ENCODE results near the gene PLSCR5. TPM values are rescaled to one million over a fixed set of nuclear protein-coding genes. Genes with fewer than 3 reads are reported as not detected.

Gene PLSCR5
- polyA plus RNA-seq, 1 of the 3 experiments (the other 2 are of a cell fraction): not detected

DNA sequence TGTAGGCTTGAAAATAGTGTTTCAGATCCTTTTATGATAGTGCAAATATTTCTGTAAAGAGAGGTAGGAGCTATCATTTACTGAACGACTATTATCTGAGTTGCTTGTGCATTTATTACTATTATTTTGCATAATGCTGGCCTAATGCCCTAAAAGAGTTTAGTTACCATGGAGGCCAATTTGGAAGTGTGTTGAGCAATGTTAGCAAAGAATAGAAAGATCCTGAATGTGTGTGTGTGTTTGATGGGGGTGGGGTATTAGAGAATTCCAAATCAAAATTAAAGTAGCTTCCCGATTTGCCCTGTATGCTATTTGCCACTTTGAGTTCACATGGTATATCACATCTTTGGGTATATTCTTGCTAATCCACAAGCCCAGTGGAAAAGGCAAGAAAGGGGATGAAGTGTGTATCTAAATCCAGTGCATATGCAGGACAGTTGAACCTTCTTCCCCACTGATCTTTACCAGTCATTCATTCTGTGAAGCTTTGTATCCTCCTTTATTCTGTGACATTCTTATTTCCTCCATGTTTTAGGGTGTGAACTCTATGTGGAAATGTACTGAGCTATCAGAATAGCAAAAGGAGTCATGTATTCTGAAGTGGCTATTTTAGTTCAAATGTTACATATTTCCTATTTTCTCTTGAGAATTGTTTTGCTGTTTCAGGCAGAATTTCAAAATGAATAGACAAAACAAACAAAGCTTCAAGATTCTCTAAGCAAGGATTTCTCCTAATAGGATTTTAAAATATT, 45.7 kb upstream of the PLSCR5 start:
- CTCF ChIA-PET: interaction anchor here (1.0 kb wide), 1 partner anchor 12 kb away, joined by 3 read pairs; no protein-coding TSS in a partner anchor
- no peak for TF ChIP-seq TEAD4 (IDR thresholded peaks at IDR 0.05; ENCODE audit: borderline replicate concordance, insufficient read depth)
- no peak for TF ChIP-seq ELF1 (IDR thresholded peaks at IDR 0.05)
- TF ChIP-seq JUND (IDR thresholded peaks at IDR 0.05): no peak
- TF ChIP-seq, protein P1, sequence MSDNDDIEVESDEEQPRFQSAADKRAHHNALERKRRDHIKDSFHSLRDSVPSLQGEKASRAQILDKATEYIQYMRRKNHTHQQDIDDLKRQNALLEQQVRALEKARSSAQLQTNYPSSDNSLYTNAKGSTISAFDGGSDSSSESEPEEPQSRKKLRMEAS (IDR thresholded peaks at IDR 0.05; ENCODE audit: low read depth): no peak
- no peak for TF ChIP-seq EZH2phosphoT487 (IDR thresholded peaks at IDR 0.05; ENCODE audit: borderline replicate concordance, low read depth)
- TF ChIP-seq TAF1 (IDR thresholded peaks at IDR 0.05; ENCODE audit: borderline replicate concordance, low read depth, low read length): no peak
- no peak for TF ChIP-seq POLR2AphosphoS5 (IDR thresholded peaks at IDR 0.05; ENCODE audit: low read depth, low read length)
- TF ChIP-seq FOXJ3 (CRISPR knock-in tag; IDR thresholded peaks at IDR 0.05): no peak
- no peak for TF ChIP-seq RXRA (IDR thresholded peaks at IDR 0.05; ENCODE audit: borderline replicate concordance, low read depth)
- no peak for TF ChIP-seq NRF1 (IDR thresholded peaks at IDR 0.05; ENCODE audit: low read depth, low read length)
- TF ChIP-seq, protein P2, sequence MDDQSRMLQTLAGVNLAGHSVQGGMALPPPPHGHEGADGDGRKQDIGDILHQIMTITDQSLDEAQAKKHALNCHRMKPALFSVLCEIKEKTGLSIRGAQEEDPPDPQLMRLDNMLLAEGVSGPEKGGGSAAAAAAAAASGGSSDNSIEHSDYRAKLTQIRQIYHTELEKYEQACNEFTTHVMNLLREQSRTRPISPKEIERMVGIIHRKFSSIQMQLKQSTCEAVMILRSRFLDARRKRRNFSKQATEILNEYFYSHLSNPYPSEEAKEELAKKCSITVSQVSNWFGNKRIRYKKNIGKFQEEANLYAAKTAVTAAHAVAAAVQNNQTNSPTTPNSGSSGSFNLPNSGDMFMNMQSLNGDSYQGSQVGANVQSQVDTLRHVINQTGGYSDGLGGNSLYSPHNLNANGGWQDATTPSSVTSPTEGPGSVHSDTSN (IDR thresholded peaks at IDR 0.05): no peak
- TF ChIP-seq GATA2 (CRISPR knock-in tag; IDR thresholded peaks at IDR 0.05): no peak
- TF ChIP-seq, protein P3, sequence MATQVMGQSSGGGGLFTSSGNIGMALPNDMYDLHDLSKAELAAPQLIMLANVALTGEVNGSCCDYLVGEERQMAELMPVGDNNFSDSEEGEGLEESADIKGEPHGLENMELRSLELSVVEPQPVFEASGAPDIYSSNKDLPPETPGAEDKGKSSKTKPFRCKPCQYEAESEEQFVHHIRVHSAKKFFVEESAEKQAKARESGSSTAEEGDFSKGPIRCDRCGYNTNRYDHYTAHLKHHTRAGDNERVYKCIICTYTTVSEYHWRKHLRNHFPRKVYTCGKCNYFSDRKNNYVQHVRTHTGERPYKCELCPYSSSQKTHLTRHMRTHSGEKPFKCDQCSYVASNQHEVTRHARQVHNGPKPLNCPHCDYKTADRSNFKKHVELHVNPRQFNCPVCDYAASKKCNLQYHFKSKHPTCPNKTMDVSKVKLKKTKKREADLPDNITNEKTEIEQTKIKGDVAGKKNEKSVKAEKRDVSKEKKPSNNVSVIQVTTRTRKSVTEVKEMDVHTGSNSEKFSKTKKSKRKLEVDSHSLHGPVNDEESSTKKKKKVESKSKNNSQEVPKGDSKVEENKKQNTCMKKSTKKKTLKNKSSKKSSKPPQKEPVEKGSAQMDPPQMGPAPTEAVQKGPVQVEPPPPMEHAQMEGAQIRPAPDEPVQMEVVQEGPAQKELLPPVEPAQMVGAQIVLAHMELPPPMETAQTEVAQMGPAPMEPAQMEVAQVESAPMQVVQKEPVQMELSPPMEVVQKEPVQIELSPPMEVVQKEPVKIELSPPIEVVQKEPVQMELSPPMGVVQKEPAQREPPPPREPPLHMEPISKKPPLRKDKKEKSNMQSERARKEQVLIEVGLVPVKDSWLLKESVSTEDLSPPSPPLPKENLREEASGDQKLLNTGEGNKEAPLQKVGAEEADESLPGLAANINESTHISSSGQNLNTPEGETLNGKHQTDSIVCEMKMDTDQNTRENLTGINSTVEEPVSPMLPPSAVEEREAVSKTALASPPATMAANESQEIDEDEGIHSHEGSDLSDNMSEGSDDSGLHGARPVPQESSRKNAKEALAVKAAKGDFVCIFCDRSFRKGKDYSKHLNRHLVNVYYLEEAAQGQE (IDR thresholded peaks at IDR 0.05; ENCODE audit: low read depth, low read length): no peak
- TF ChIP-seq, protein P4, sequence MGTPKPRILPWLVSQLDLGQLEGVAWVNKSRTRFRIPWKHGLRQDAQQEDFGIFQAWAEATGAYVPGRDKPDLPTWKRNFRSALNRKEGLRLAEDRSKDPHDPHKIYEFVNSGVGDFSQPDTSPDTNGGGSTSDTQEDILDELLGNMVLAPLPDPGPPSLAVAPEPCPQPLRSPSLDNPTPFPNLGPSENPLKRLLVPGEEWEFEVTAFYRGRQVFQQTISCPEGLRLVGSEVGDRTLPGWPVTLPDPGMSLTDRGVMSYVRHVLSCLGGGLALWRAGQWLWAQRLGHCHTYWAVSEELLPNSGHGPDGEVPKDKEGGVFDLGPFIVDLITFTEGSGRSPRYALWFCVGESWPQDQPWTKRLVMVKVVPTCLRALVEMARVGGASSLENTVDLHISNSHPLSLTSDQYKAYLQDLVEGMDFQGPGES (IDR thresholded peaks at IDR 0.05; ENCODE audit: low read depth, low read length): no peak
- TF ChIP-seq YY1 (IDR thresholded peaks at IDR 0.05; ENCODE audit: low read depth): no peak
- TF ChIP-seq, protein P5, sequence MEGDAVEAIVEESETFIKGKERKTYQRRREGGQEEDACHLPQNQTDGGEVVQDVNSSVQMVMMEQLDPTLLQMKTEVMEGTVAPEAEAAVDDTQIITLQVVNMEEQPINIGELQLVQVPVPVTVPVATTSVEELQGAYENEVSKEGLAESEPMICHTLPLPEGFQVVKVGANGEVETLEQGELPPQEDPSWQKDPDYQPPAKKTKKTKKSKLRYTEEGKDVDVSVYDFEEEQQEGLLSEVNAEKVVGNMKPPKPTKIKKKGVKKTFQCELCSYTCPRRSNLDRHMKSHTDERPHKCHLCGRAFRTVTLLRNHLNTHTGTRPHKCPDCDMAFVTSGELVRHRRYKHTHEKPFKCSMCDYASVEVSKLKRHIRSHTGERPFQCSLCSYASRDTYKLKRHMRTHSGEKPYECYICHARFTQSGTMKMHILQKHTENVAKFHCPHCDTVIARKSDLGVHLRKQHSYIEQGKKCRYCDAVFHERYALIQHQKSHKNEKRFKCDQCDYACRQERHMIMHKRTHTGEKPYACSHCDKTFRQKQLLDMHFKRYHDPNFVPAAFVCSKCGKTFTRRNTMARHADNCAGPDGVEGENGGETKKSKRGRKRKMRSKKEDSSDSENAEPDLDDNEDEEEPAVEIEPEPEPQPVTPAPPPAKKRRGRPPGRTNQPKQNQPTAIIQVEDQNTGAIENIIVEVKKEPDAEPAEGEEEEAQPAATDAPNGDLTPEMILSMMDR (IDR thresholded peaks at IDR 0.05): no peak
- TF ChIP-seq, protein P6, sequence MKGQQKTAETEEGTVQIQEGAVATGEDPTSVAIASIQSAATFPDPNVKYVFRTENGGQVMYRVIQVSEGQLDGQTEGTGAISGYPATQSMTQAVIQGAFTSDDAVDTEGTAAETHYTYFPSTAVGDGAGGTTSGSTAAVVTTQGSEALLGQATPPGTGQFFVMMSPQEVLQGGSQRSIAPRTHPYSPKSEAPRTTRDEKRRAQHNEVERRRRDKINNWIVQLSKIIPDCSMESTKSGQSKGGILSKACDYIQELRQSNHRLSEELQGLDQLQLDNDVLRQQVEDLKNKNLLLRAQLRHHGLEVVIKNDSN (IDR thresholded peaks at IDR 0.05; ENCODE audit: borderline replicate concordance, low read depth): no peak
- no peak for TF ChIP-seq USF2 (IDR thresholded peaks at IDR 0.05; ENCODE audit: borderline replicate concordance, low read depth, low read length)
- DNase-seq: no peak

More for the DNA sequence above, 45.7 kb upstream of the PLSCR5 start:
- Histone ChIP-seq H3K4me1 (ENCODE audit: control insufficient read depth in 1 of 2, insufficient read depth in 2 of 2, low read depth in 1 of 2, low read length in 1 of 2) (no peaks in the 10 kb centered on the region), H3K79me2 (ENCODE audit: insufficient read depth) (no peaks in the 10 kb centered on the region), H3K4me2 (no peak overlapping the region), H3K9ac (no peak overlapping the region), H3K4me3 (ENCODE audit: low read depth in 2 of 2, low read length in 1 of 2) (no peak overlapping the region), H3K36me3 (replicated peaks in 1 of 2; ENCODE audit: control insufficient read depth in 1 of 2, insufficient read depth in 2 of 2, low read length in 1 of 2) (no peaks in the 10 kb centered on the region), H3K9me3 (no peaks in the 10 kb centered on the region), H3F3A (replicated peaks; ENCODE audit: insufficient read depth) (no peaks in the 10 kb centered on the region), H3K27ac (ENCODE audit: low read depth in 2 of 2, low read length in 1 of 2) (no peak overlapping the region), H3K27me3 (ENCODE audit: insufficient read depth) (peaks cover 10% of the 10 kb centered on the region; the same call in 1 of the 2 replicates), H4K20me1 (ENCODE audit: insufficient read depth) (no peaks in the 10 kb centered on the region), H2AFZ (ENCODE audit: low read depth) (no peak overlapping the region), H3K9me2 (no peaks in the 10 kb centered on the region)
- POLR2A ChIA-PET: no interaction called here
- 41% methylated on average over 2 of the region's 2 CpGs for WGBS (ENCODE audit: low lambda C conversion rate)

Data from SK-N-SH (cell line).